HepG2 (cell line): Measurements from ENCODE around the gene GGTLC1. TPM values are rescaled to one million over a fixed set of nuclear protein-coding genes. Genes with fewer than 3 reads are reported as not detected.

Experiments
- CENPX ChIP-seq: sonication (generic); formaldehyde crosslinking; IDR thresholded peaks from 2 replicates; pipeline ENCODE4 v1.9.0; 2021; ENCODE audit warnings: mild to moderate bottlenecking, missing genetic modification reagents, moderate library complexity
- ETV6 ChIP-seq: sonication (generic); formaldehyde crosslinking; conservative IDR thresholded peaks from 2 replicates; pipeline ENCODE4 v1.4.0; 2020; ENCODE audit warnings: missing genetic modification reagents
- FOXO1 ChIP-seq: sonication (generic); formaldehyde crosslinking; IDR thresholded peaks from 2 replicates; pipeline ENCODE4 v1.4.0; 2020; ENCODE audit warnings: missing genetic modification reagents
- HNF4A ChIP-seq: sonication (generic); formaldehyde crosslinking; IDR thresholded peaks from 2 replicates; pipeline ENCODE4 v1.4.0; 2020; ENCODE audit warnings: missing genetic modification reagents
- HOXA7 ChIP-seq: sonication (generic); formaldehyde crosslinking; IDR thresholded peaks from 2 replicates; pipeline ENCODE4 v1.8.1; 2022; ENCODE audit warnings: mild to moderate bottlenecking, missing genetic modification reagents, moderate library complexity
- IRF2 ChIP-seq: IDR thresholded peaks from 2 replicates; pipeline ENCODE4 v1.6.1; 2018; ENCODE audit warnings: missing genetic modification reagents, missing compliant biosample characterization
- ISX ChIP-seq: sonication (generic); formaldehyde crosslinking; conservative IDR thresholded peaks from 2 replicates; pipeline ENCODE4 v1.5.0; 2020; ENCODE audit warnings: missing genetic modification reagents
- KMT2B ChIP-seq: IDR thresholded peaks from 2 replicates; pipeline ENCODE4 v1.6.1; 2016; ENCODE audit warnings: missing genetic modification reagents, missing compliant biosample characterization
- LCORL ChIP-seq, 2 experiments: fragments of 450-650 bp in 1 of 2; sonication (generic) in 1 of 2; formaldehyde crosslinking in 1 of 2; IDR thresholded peaks; 2 replicates each; pipeline versions ENCODE4 v1.5.0 to v1.6.1; 2017 to 2020; ENCODE audit warnings: antibody characterized with exemption in 1 of 2, missing genetic modification reagents in 1 of 2
- MAFG ChIP-seq: sonication (generic); formaldehyde crosslinking; IDR thresholded peaks from 2 replicates; pipeline ENCODE4 v1.5.1; 2020; ENCODE audit warnings: mild to moderate bottlenecking, missing genetic modification reagents
- PHB2 ChIP-seq: fragments of 450-650 bp; IDR thresholded peaks from 2 replicates; pipeline ENCODE4 v1.6.1; 2018; ENCODE audit not compliant: partially characterized antibody
- PHF21A ChIP-seq: sonication (generic); formaldehyde crosslinking; IDR thresholded peaks from 2 replicates; pipeline ENCODE4 v1.5.0; 2020; ENCODE audit warnings: mild to moderate bottlenecking, missing genetic modification reagents
- PHF5A ChIP-seq: IDR thresholded peaks from one replicate; pipeline ENCODE4 v1.6.1; 2018; ENCODE audit warnings: low read depth, missing genetic modification reagents; ENCODE audit not compliant: unreplicated experiment
- SALL1 ChIP-seq: sonication (generic); formaldehyde crosslinking; IDR thresholded peaks from 2 replicates; pipeline ENCODE4 v1.8.0; 2022; ENCODE audit warnings: mild to moderate bottlenecking, missing genetic modification reagents
- TBX3 ChIP-seq: fragments of 450-650 bp; IDR thresholded peaks from 2 replicates; pipeline ENCODE4 v1.6.1; 2017; ENCODE audit warnings: antibody characterized with exemption, mild to moderate bottlenecking, inconsistent platforms, borderline replicate concordance
- TCF7L2 ChIP-seq: IDR thresholded peaks from 2 replicates; pipeline ENCODE4 v1.6.1; 2011; ENCODE audit warnings: mild to moderate bottlenecking, low read depth, low read length, moderate library complexity
- ZEB1 ChIP-seq: IDR thresholded peaks from 2 replicates; pipeline ENCODE4 v1.6.1; 2012; ENCODE audit warnings: mild to moderate bottlenecking, low read depth, inconsistent platforms; ENCODE audit not compliant: insufficient replicate concordance
- ZNF792 ChIP-seq: IDR thresholded peaks from 2 replicates; pipeline ENCODE4 v1.6.1; 2016
- polyA plus RNA-seq, 8 experiments: library from polyadenylated mRNA; depleted of rRNA in 3 of 8; stranded (reverse) in 7 of 8; unstranded in 1 of 8; fragments of >200 nt; fragmentation: Illumina TruSeq in 4 of 8; extraction: Trizol in 4 of 8; gene quantifications; 2 replicates each; pipeline versions ENCODE4 v1.2.1 to v1.2.3, GENCODE V29; 2011 to 2016; ENCODE audit warnings: low read depth in 4 of 8, missing spikeins in 1 of 8, mixed read lengths in 1 of 8; ENCODE audit not compliant: insufficient read depth in 1 of 8
- total RNA-seq, 5 experiments: library from RNA; depleted of rRNA; stranded (reverse); fragments of >200 nt; fragmentation: Illumina TruSeq; extraction: Trizol; gene quantifications; 2 replicates each; pipeline ENCODE4 v1.2.3, GENCODE V29; 2016; ENCODE audit warnings: low read depth in 1 of 5
- TF ChIP-seq, protein P1 (sequence below): sonication (generic); formaldehyde crosslinking; IDR thresholded peaks from 2 replicates; pipeline ENCODE4 v1.5.0; 2020; ENCODE audit warnings: missing genetic modification reagents
- TF ChIP-seq, protein P2 (sequence below): sonication (generic); IDR thresholded peaks from 2 replicates; pipeline ENCODE4 v1.6.1; 2016; ENCODE audit warnings: low read depth, borderline replicate concordance
- TF ChIP-seq, protein P3 (sequence below): sonication (generic); formaldehyde crosslinking; IDR thresholded peaks from 2 replicates; pipeline ENCODE4 v1.5.0; 2020; ENCODE audit warnings: missing genetic modification reagents
- TF ChIP-seq, protein P4 (sequence below): sonication (generic); formaldehyde crosslinking; IDR thresholded peaks from 2 replicates; pipeline ENCODE4 v1.5.1; 2020; ENCODE audit warnings: missing genetic modification reagents, mild to moderate bottlenecking, borderline replicate concordance
- TF ChIP-seq, protein P5 (sequence below): sonication (generic); formaldehyde crosslinking; IDR thresholded peaks from 2 replicates; pipeline ENCODE4 v1.4.0; 2020; ENCODE audit warnings: missing genetic modification reagents
- TF ChIP-seq, protein P6 (sequence below): sonication (generic); formaldehyde crosslinking; IDR thresholded peaks from 2 replicates; pipeline ENCODE4 v1.8.1; 2023; ENCODE audit warnings: mild to moderate bottlenecking, moderate library complexity, missing genetic modification reagents

The GGTLC1 gene
- total and polyA plus RNA-seq, 2 of the 13 experiments (the other 11 are each of a cell fraction or from before 2014, with no cell fraction given): not detected

DNA sequence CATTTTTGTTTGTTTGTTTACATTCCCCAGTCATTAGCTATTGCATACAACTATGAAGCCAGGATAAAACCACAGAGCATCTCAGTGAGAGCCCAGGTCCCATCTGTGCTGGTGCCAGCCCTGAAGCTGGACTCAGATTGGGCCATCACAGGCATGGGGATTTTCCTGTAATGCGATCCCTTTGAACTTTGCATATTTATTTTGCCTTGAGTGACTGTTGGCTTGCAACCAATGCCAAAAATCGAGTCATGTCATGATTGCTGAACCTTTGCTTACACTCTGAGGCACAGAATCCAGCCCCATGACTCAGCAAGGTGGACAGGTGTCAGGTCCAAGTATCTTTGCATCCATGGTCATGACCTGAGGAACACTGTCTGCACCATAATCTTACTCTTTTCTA is 46.2 kb upstream of the GGTLC1 start (continued):
- TF ChIP-seq, protein P1, sequence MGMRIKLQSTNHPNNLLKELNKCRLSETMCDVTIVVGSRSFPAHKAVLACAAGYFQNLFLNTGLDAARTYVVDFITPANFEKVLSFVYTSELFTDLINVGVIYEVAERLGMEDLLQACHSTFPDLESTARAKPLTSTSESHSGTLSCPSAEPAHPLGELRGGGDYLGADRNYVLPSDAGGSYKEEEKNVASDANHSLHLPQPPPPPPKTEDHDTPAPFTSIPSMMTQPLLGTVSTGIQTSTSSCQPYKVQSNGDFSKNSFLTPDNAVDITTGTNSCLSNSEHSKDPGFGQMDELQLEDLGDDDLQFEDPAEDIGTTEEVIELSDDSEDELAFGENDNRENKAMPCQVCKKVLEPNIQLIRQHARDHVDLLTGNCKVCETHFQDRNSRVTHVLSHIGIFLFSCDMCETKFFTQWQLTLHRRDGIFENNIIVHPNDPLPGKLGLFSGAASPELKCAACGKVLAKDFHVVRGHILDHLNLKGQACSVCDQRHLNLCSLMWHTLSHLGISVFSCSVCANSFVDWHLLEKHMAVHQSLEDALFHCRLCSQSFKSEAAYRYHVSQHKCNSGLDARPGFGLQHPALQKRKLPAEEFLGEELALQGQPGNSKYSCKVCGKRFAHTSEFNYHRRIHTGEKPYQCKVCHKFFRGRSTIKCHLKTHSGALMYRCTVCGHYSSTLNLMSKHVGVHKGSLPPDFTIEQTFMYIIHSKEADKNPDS (CRISPR knock-in tag): no peak
- TF ChIP-seq TBX3 (no peak), PHF21A (CRISPR knock-in tag) (0 out of 2 replicates have a peak, but pooled peaks have one; percentile 21), ZEB1 (peak; percentile 84), HOXA7 (CRISPR knock-in tag) (no peak), FOXO1 (CRISPR knock-in tag) (peak; percentile 31; the same call in 1 of the 2 replicates), MAFG (CRISPR knock-in tag) (peak; percentile 97), CENPX (CRISPR knock-in tag) (no peak), TCF7L2 (no peak), ZNF792 (CRISPR knock-in tag) (no peak), PHB2 (no peak), HNF4A (CRISPR knock-in tag) (peak; percentile 85), SALL1 (CRISPR knock-in tag) (peak; percentile 38; the same call in 1 of the 2 replicates), PHF5A (CRISPR knock-in tag) (no peak), IRF2 (CRISPR knock-in tag) (no peak), ISX (no peak), ETV6 (no peak), LCORL (IDR thresholded peaks at IDR 0.05) (no peak), LCORL (CRISPR knock-in tag; IDR thresholded peaks at IDR 0.05) (peak; percentile 74), KMT2B (no peak)
- TF ChIP-seq, protein P2, sequence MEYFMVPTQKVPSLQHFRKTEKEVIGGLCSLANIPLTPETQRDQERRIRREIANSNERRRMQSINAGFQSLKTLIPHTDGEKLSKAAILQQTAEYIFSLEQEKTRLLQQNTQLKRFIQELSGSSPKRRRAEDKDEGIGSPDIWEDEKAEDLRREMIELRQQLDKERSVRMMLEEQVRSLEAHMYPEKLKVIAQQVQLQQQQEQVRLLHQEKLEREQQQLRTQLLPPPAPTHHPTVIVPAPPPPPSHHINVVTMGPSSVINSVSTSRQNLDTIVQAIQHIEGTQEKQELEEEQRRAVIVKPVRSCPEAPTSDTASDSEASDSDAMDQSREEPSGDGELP: no peak
- TF ChIP-seq, protein P3, sequence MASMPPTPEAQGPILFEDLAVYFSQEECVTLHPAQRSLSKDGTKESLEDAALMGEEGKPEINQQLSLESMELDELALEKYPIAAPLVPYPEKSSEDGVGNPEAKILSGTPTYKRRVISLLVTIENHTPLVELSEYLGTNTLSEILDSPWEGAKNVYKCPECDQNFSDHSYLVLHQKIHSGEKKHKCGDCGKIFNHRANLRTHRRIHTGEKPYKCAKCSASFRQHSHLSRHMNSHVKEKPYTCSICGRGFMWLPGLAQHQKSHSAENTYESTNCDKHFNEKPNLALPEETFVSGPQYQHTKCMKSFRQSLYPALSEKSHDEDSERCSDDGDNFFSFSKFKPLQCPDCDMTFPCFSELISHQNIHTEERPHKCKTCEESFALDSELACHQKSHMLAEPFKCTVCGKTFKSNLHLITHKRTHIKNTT (CRISPR knock-in tag): no peak
- TF ChIP-seq, protein P4, sequence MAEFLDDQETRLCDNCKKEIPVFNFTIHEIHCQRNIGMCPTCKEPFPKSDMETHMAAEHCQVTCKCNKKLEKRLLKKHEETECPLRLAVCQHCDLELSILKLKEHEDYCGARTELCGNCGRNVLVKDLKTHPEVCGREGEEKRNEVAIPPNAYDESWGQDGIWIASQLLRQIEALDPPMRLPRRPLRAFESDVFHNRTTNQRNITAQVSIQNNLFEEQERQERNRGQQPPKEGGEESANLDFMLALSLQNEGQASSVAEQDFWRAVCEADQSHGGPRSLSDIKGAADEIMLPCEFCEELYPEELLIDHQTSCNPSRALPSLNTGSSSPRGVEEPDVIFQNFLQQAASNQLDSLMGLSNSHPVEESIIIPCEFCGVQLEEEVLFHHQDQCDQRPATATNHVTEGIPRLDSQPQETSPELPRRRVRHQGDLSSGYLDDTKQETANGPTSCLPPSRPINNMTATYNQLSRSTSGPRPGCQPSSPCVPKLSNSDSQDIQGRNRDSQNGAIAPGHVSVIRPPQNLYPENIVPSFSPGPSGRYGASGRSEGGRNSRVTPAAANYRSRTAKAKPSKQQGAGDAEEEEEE (CRISPR knock-in tag): no peak
- TF ChIP-seq, protein P5, sequence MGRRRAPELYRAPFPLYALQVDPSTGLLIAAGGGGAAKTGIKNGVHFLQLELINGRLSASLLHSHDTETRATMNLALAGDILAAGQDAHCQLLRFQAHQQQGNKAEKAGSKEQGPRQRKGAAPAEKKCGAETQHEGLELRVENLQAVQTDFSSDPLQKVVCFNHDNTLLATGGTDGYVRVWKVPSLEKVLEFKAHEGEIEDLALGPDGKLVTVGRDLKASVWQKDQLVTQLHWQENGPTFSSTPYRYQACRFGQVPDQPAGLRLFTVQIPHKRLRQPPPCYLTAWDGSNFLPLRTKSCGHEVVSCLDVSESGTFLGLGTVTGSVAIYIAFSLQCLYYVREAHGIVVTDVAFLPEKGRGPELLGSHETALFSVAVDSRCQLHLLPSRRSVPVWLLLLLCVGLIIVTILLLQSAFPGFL (CRISPR knock-in tag): no peak
- TF ChIP-seq, protein P6, sequence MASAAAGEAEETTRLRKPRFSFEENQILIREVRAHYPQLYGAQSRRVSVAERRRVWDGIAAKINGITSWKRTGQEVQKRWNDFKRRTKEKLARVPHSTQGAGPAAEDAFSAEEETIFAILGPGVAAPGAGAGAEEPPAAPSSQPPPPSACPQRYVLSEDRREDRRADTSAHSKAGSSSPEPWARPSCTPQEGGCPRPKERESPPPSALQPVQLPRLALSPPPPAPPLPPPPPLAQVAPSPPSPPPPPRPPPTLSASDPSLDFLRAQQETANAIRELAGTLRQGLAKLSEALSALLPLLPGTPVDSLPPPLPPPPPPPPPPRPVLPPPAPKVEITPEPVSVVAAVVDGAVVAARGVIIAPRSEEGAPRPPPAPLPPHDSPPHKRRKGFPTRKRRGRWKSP (CRISPR knock-in tag): no peak
